ENCODE data around the gene COL4A4. TPM values are rescaled to one million over a fixed set of nuclear protein-coding genes. Genes with fewer than 3 reads are reported as not detected.
A peak's percentile ranks its signal among the peaks of the same experiment; 100 is the strongest.

COL4A4 gene
- total RNA-seq, 5 donors from 2014 or later (not counting 1 experiment from before 2014, with no cell fraction given), result 0.08 to 0.28 (median 0.20) TPM

DNA sequence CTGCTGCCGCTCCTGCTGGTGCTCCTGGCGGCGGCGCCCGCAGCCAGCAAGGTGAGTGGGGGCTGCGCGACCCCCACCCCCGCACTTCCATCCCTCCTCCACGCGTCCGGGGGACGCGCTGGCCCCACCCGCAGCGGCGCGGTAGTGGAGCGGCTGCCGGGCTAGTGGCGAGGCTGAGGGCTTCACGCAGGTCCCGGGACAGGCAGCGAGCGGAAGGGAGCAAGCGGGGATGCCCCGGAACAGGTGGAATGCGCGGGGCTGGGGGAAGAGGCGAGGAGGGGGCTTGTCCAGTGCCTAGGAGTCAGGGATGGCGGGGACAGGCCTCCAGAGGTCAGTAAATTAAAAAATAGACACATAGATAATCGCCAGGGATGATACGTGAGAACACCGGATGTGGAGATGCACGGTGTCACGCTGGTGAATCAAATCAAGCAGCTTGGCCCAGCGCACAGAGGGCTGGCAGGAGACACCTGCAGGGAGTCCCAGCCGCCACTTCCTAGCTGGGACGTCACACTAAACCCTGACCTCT lies 822 bp upstream of the COL4A4 start:
- DNase-seq (peak in 3 of 35 experiments; percentile 1 to 3 (median 2)), ATAC-seq (replicated peaks in 1 of 4) (peak in 3 of 4 experiments; percentile 23 to 42 (median 34))
- Mint-ChIP-seq H3K9me3 (no peaks in the 10 kb centered on the region), H3K4me3 (peak overlapping the region; percentile 56 to 61 (median 59)), H3K27ac (no peak overlapping the region), H3K27me3 (peaks cover 57% of the 10 kb centered on the region in 2 donors), H3K4me1 (peaks cover 5 to 15% (median 12%) of the 10 kb centered on the region in 3 donors), H3K36me3 (no peaks in the 10 kb centered on the region)
- POLR2A ChIA-PET, result no interaction called here
- Histone ChIP-seq H3K27me3 (replicated peaks in 1 of 2; ENCODE audit: control insufficient read depth in 2 of 2, extremely low read depth in 1 of 2, insufficient read depth in 2 of 2, low read length in 1 of 2) (peaks cover 17 to 22% of the 10 kb centered on the region in 2 experiments), H3K36me3 (ENCODE audit: control insufficient read depth in 2 of 2, extremely low read depth in 1 of 2, insufficient read depth in 1 of 2, low read length in 1 of 2) (no peaks in the 10 kb centered on the region), H3K4me3 (ENCODE audit: control insufficient read depth in 1 of 2, extremely low read depth in 1 of 2, low read length in 1 of 2) (peak overlapping the region in 1 of 2 donors; percentile 35), H3K9me3 (no peaks in the 10 kb centered on the region), H3K4me1 (ENCODE audit: control insufficient read depth in 1 of 2, extremely low read depth in 1 of 2, insufficient read depth in 2 of 2, low read length in 2 of 2) (peaks cover 0 to 11% of the 10 kb centered on the region in 2 experiments), H3K27ac (ENCODE audit: low read length) (no peak overlapping the region)
- 6% methylated on average over 25 of the region's 38 CpGs for WGBS (ENCODE audit: insufficient coverage)
- CTCF ChIA-PET, result no interaction called here

- H3K4me3 Mint-ChIP-seq, result peak overlapping the region; percentile 53 to 73 (median 53)
- Histone ChIP-seq H3K4me3 (ENCODE audit: control insufficient read depth in 1 of 2, extremely low read depth in 1 of 2, low read length in 1 of 2) (peak overlapping the region in 1 of 2 donors; percentile 51), H3K4me1 (ENCODE audit: control insufficient read depth in 1 of 2, extremely low read depth in 1 of 2, insufficient read depth in 2 of 2, low read length in 2 of 2) (peaks cover 0 to 11% of the 10 kb centered on the region in 2 experiments), H3K27me3 (replicated peaks in 1 of 2; ENCODE audit: control insufficient read depth in 2 of 2, extremely low read depth in 1 of 2, insufficient read depth in 2 of 2, low read length in 1 of 2) (peaks cover 17 to 22% of the 10 kb centered on the region in 2 experiments), H3K9me3 (no peaks in the 10 kb centered on the region), H3K36me3 (ENCODE audit: control insufficient read depth in 2 of 2, extremely low read depth in 1 of 2, insufficient read depth in 1 of 2, low read length in 1 of 2) (no peaks in the 10 kb centered on the region), H3K27ac (ENCODE audit: low read length) (no peak overlapping the region)
- DNase-seq (no peak), ATAC-seq (replicated peaks in 1 of 4) (no peak)
- WGBS (ENCODE audit: insufficient coverage), result 3% methylated on average over 20 of the region's 20 CpGs
- CTCF ChIA-PET, result no interaction called here
- peaks cover 0 to 2% (median 0%) of the 10 kb centered on the region in 3 donors for H3K9me3 Mint-ChIP-seq
- H3K27me3 Mint-ChIP-seq, result peaks cover 59 to 64% of the 10 kb centered on the region in 2 donors
- no peaks in the 10 kb centered on the region for H3K36me3 Mint-ChIP-seq
- H3K4me1 Mint-ChIP-seq, result peaks cover 5 to 15% (median 12%) of the 10 kb centered on the region in 3 donors
- H3K27ac Mint-ChIP-seq, result no peak overlapping the region
- POLR2A ChIA-PET, result no interaction called here
Observed at GRCh38 chr2:227163485-227163997, 464 bp downstream of the COL4A4 start.

DNA sequence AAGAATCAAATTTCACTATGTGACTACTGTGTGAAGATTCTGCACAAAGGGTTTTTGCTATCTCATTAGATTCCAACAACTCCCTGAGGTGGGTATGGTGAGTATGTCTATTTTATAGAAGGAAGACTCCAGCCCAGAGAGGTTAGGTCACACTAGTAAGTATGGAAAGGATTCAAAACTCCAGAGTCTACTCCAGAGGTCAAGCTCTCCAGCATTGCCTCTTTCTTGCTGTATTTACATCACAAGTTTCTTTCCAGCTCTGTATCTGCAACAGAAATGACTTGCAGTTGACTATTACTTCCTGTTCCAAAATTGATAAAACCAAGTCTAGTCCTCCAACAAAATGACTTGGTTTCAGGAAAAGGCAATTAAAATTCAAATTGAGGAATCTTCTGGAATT lies 2.1 kb downstream of the COL4A4 start:
- H3K4me1 ChIP-seq (ENCODE audit: control insufficient read depth in 1 of 2, extremely low read depth in 1 of 2, insufficient read depth in 2 of 2, low read length in 2 of 2), result peaks cover 0 to 11% of the 10 kb centered on the region in 2 experiments
- Mint-ChIP-seq H3K9me3 (peaks cover 0 to 4% (median 0%) of the 10 kb centered on the region in 3 donors), H3K27ac (no peak overlapping the region), H3K4me3 (no peak overlapping the region), H3K27me3 (peaks cover 56 to 65% of the 10 kb centered on the region in 2 donors), H3K36me3 (no peaks in the 10 kb centered on the region), H3K4me1 (peaks cover 5 to 15% (median 12%) of the 10 kb centered on the region in 3 donors)
- POLR2A ChIA-PET, result no interaction called here
- CTCF ChIA-PET, result no interaction called here
- no peak overlapping the region for H3K27ac ChIP-seq (ENCODE audit: low read length)
- H3K9me3 ChIP-seq, result no peaks in the 10 kb centered on the region
- H3K27me3 ChIP-seq (replicated peaks in 1 of 2; ENCODE audit: control insufficient read depth in 2 of 2, extremely low read depth in 1 of 2, insufficient read depth in 2 of 2, low read length in 1 of 2), result peaks cover 17 to 22% of the 10 kb centered on the region in 2 experiments
- ATAC-seq (replicated peaks in 1 of 4) (no peak), DNase-seq (no peak)
- no peak overlapping the region for H3K4me3 ChIP-seq (ENCODE audit: control insufficient read depth in 1 of 2, extremely low read depth in 1 of 2, low read length in 1 of 2)
- H3K36me3 ChIP-seq (ENCODE audit: control insufficient read depth in 2 of 2, extremely low read depth in 1 of 2, insufficient read depth in 1 of 2, low read length in 1 of 2), result no peaks in the 10 kb centered on the region

GRCh38 chr2:227160164-227160563 lies 3.8 kb downstream of the COL4A4 start:
- Mint-ChIP-seq H3K4me1 (peaks cover 5 to 11% (median 10%) of the 10 kb centered on the region in 3 donors), H3K4me3 (no peak overlapping the region), H3K27ac (no peak overlapping the region), H3K27me3 (peaks cover 49 to 65% of the 10 kb centered on the region in 2 donors), H3K9me3 (peaks cover 0 to 4% (median 0%) of the 10 kb centered on the region in 3 donors), H3K36me3 (no peaks in the 10 kb centered on the region)
- Histone ChIP-seq H3K4me3 (ENCODE audit: control insufficient read depth in 1 of 2, extremely low read depth in 1 of 2, low read length in 1 of 2) (no peak overlapping the region), H3K36me3 (ENCODE audit: control insufficient read depth in 2 of 2, extremely low read depth in 1 of 2, insufficient read depth in 1 of 2, low read length in 1 of 2) (no peaks in the 10 kb centered on the region), H3K9me3 (no peaks in the 10 kb centered on the region), H3K27me3 (replicated peaks in 1 of 2; ENCODE audit: control insufficient read depth in 2 of 2, extremely low read depth in 1 of 2, insufficient read depth in 2 of 2, low read length in 1 of 2) (peaks cover 19 to 21% of the 10 kb centered on the region in 2 experiments), H3K4me1 (ENCODE audit: control insufficient read depth in 1 of 2, extremely low read depth in 1 of 2, insufficient read depth in 2 of 2, low read length in 2 of 2) (peaks cover 0 to 11% of the 10 kb centered on the region in 2 experiments), H3K27ac (ENCODE audit: low read length) (no peak overlapping the region)
- POLR2A ChIA-PET, result interaction anchor here in 1 of 2 donors (0.5 kb wide), 1 partner anchor 60 kb away, joined by 5 read pairs; no protein-coding TSS in a partner anchor
- no peak for DNase-seq
- CTCF ChIA-PET, result no interaction called here
- ATAC-seq (replicated peaks in 1 of 4), result no peak
- WGBS (ENCODE audit: insufficient coverage), result no CpG with 5 or more reads among the region's 2 CpGs

- Mint-ChIP-seq H3K36me3 (no peaks in the 10 kb centered on the region), H3K27ac (no peak overlapping the region), H3K4me1 (no peaks in the 10 kb centered on the region), H3K9me3 (peaks cover 0 to 4% (median 0%) of the 10 kb centered on the region in 3 donors), H3K4me3 (no peak overlapping the region), H3K27me3 (peaks cover 35 to 41% of the 10 kb centered on the region in 2 donors)
- no peak overlapping the region for H3K4me3 ChIP-seq (ENCODE audit: control insufficient read depth in 1 of 2, extremely low read depth in 1 of 2, low read length in 1 of 2)
- 71% methylated on average over 4 of the region's 6 CpGs for WGBS (ENCODE audit: insufficient coverage)
- H3K27me3 ChIP-seq (replicated peaks in 1 of 2; ENCODE audit: control insufficient read depth in 2 of 2, extremely low read depth in 1 of 2, insufficient read depth in 2 of 2, low read length in 1 of 2), result peaks cover 1 to 4% of the 10 kb centered on the region in 2 experiments
- no peaks in the 10 kb centered on the region for H3K9me3 ChIP-seq
- H3K4me1 ChIP-seq (ENCODE audit: control insufficient read depth in 1 of 2, extremely low read depth in 1 of 2, insufficient read depth in 2 of 2, low read length in 2 of 2), result no peaks in the 10 kb centered on the region
- ChIA-PET CTCF (interaction anchor here in 1 of 2 donors (0.6 to 1.0 kb wide), 2 partner anchors 23 to 737 kb away, joined by 4 to 5 read pairs; no protein-coding TSS in a partner anchor), POLR2A (no interaction called here)
- no peak for DNase-seq
- ATAC-seq (replicated peaks in 1 of 4), result no peak
- no peaks in the 10 kb centered on the region for H3K36me3 ChIP-seq (ENCODE audit: control insufficient read depth in 2 of 2, extremely low read depth in 1 of 2, insufficient read depth in 1 of 2, low read length in 1 of 2)
- no peak overlapping the region for H3K27ac ChIP-seq (ENCODE audit: low read length)
Observed at GRCh38 chr2:227154986-227155774, 8.8 kb downstream of the COL4A4 start.

- Histone ChIP-seq H3K9me3 (no peaks in the 10 kb centered on the region), H3K27ac (ENCODE audit: low read length) (no peak overlapping the region), H3K36me3 (ENCODE audit: control insufficient read depth in 2 of 2, extremely low read depth in 1 of 2, insufficient read depth in 1 of 2, low read length in 1 of 2) (no peaks in the 10 kb centered on the region), H3K27me3 (replicated peaks in 1 of 2; ENCODE audit: control insufficient read depth in 2 of 2, extremely low read depth in 1 of 2, insufficient read depth in 2 of 2, low read length in 1 of 2) (peaks cover 0 to 4% of the 10 kb centered on the region in 2 experiments), H3K4me3 (ENCODE audit: control insufficient read depth in 1 of 2, extremely low read depth in 1 of 2, low read length in 1 of 2) (no peak overlapping the region), H3K4me1 (ENCODE audit: control insufficient read depth in 1 of 2, extremely low read depth in 1 of 2, insufficient read depth in 2 of 2, low read length in 2 of 2) (no peaks in the 10 kb centered on the region)
- Mint-ChIP-seq H3K27ac (no peak overlapping the region), H3K36me3 (no peaks in the 10 kb centered on the region), H3K4me1 (no peaks in the 10 kb centered on the region), H3K4me3 (no peak overlapping the region), H3K27me3 (peaks cover 38% of the 10 kb centered on the region in 2 donors), H3K9me3 (peaks cover 0 to 2% (median 0%) of the 10 kb centered on the region in 3 donors)
- POLR2A ChIA-PET, result no interaction called here
- CTCF ChIA-PET, result no interaction called here
- WGBS (ENCODE audit: insufficient coverage), result 88% methylated on average over 3 of the region's 4 CpGs
- ATAC-seq (replicated peaks in 1 of 4) (no peak), DNase-seq (no peak)
Observed at GRCh38 chr2:227153758-227154486, 10.1 kb downstream of the COL4A4 start.

All from T-cell (primary cell).